HepG2 (cell line): ENCODE data around the gene CD151. TPM values are rescaled to one million over a fixed set of nuclear protein-coding genes. Genes with fewer than 3 reads are reported as not detected.

Experiments used
- ATAC-seq: fragments of 200-7000 bp; cut with Tn5 transposase; 3 replicates; pipeline ENCODE4 v1.9.1; 2020; ENCODE audit warnings: mild to moderate bottlenecking, moderate library complexity
- BruUV-seq: library from RNA; stranded (reverse); fragments of 400-500 nt; replicated peaks from 2 replicates; lab custom pipeline; 2021; lab: Mats Ljungman, UMichigan
- CTCF ChIA-PET: fragments of 300-600 bp; formaldehyde crosslinking; extraction: SDS; loops from one replicate; lab custom pipeline; 2021; ENCODE audit warnings: low total read pairs, inconsistent platforms, low intra/inter-chr PET ratio; lab: Yijun Ruan, JAX
- POLR2A ChIA-PET: fragments of 350-600 bp; sonication (Branson Sonifier 250); formaldehyde crosslinking; loops from one replicate; lab custom pipeline; 2020; ENCODE audit warnings: antibody characterized with exemption, inconsistent platforms; lab: Yijun Ruan, JAX
- DNase-seq: peaks from one replicate; pipeline ENCODE4 v3.0.0-alpha.2; 2015; ENCODE audit warnings: low spot score
- FAIRE-seq: peaks from 3 replicates; lab custom pipeline; 2011; peaks lifted over from hg19 to GRCh38; lab: Jason Lieb, UNC
- H2AFZ ChIP-seq: one replicate; pipeline ENCODE4 v1.6.1; 2011; ENCODE audit warnings: low read length, inconsistent platforms
- H3K27ac ChIP-seq: fragments of 300-600 bp; 3 replicates; pipeline ENCODE4 v1.8.0; 2011; ENCODE audit warnings: mixed run types, mild to moderate bottlenecking, mixed read lengths, low read length, inconsistent platforms; ENCODE audit not compliant: insufficient read depth; ENCODE audit errors: extremely low read length
- H3K27me3 ChIP-seq, 2 experiments: fragments of 200-600 bp in 1 of 2; 2 replicates in 1 of 2; 3 replicates in 1 of 2; pipeline versions ENCODE4 v1.6.0 to v1.8.0; 2011; ENCODE audit warnings: low read length in 2 of 2, mild to moderate bottlenecking in 2 of 2, moderate library complexity in 2 of 2, inconsistent platforms in 1 of 2; ENCODE audit not compliant: insufficient read depth in 2 of 2, control insufficient read depth in 1 of 2
- H3K36me3 ChIP-seq, 2 experiments: fragments of 200-600 bp in 1 of 2; replicated peaks in 1 of 2; 2 replicates in 1 of 2; 3 replicates in 1 of 2; pipeline versions ENCODE4 v1.5.1 to v1.8.0; 2011; ENCODE audit warnings: low read length in 2 of 2, inconsistent platforms in 1 of 2; ENCODE audit not compliant: insufficient read depth in 2 of 2, control insufficient read depth in 1 of 2
- H3K4me1 ChIP-seq: 2 replicates; pipeline ENCODE4 v1.5.1; 2012; ENCODE audit warnings: low read length, inconsistent platforms; ENCODE audit not compliant: insufficient read depth
- H3K4me2 ChIP-seq: 2 replicates; pipeline ENCODE4 v1.6.0; 2011; ENCODE audit warnings: low read depth, low read length, inconsistent platforms
- H3K4me3 ChIP-seq, 3 experiments: fragments of 200-600 bp in 1 of 3; sonication (generic), shearing (Covaris generic) in 1 of 3; replicated peaks in 1 of 3; 2 replicates each; pipeline ENCODE4 v1.5.1; 2011 to 2016; ENCODE audit warnings: low read length in 3 of 3, inconsistent platforms in 2 of 3, low read depth in 2 of 3, mild to moderate bottlenecking in 2 of 3, control low read depth in 1 of 3, mixed read lengths in 1 of 3; ENCODE audit not compliant: insufficient read depth in 1 of 3
- H3K79me2 ChIP-seq: one replicate; pipeline ENCODE4 v1.6.1; 2011; ENCODE audit warnings: low read length, inconsistent platforms; ENCODE audit not compliant: insufficient read depth
- H3K9ac ChIP-seq: 2 replicates; pipeline ENCODE4 v1.6.0; 2011; ENCODE audit warnings: mild to moderate bottlenecking, low read depth, low read length, inconsistent platforms; ENCODE audit not compliant: insufficient read depth
- H3K9me3 ChIP-seq: 2 replicates; pipeline ENCODE4 v1.5.1; 2012; ENCODE audit warnings: mild to moderate bottlenecking, low read length
- H4K20me1 ChIP-seq: 2 replicates; pipeline ENCODE4 v1.6.0; 2011; ENCODE audit warnings: inconsistent platforms, mild to moderate bottlenecking, low read length, moderate library complexity; ENCODE audit not compliant: insufficient read depth
- EEA1 ChIP-seq: sonication (generic); formaldehyde crosslinking; IDR thresholded peaks from 2 replicates; pipeline ENCODE4 v1.5.1; 2020; ENCODE audit warnings: mild to moderate bottlenecking, missing genetic modification reagents, borderline replicate concordance
- HIVEP1 ChIP-seq: sonication (generic); formaldehyde crosslinking; IDR thresholded peaks from 2 replicates; pipeline ENCODE4 v1.4.0; 2020; ENCODE audit warnings: mild to moderate bottlenecking, missing genetic modification reagents
- HNF1A ChIP-seq, 2 experiments: sonication (generic) in 1 of 2; formaldehyde crosslinking in 1 of 2; IDR thresholded peaks; 2 replicates each; pipeline versions ENCODE4 v1.4.0 to v1.6.1; 2016 to 2020; ENCODE audit warnings: borderline replicate concordance in 1 of 2, low read depth in 1 of 2, mild to moderate bottlenecking in 1 of 2, missing genetic modification reagents in 1 of 2
- HNRNPUL1 ChIP-seq: fragments of 200-400 bp; formaldehyde crosslinking; IDR thresholded peaks from 2 replicates; pipeline ENCODE4 v1.6.1; 2017; ENCODE audit warnings: low read depth, mild to moderate bottlenecking, low read length, moderate library complexity
- NPAS2 ChIP-seq: sonication (generic); formaldehyde crosslinking; IDR thresholded peaks from 2 replicates; pipeline ENCODE4 v1.8.0; 2022; ENCODE audit warnings: mild to moderate bottlenecking, missing genetic modification reagents, borderline replicate concordance
- RFX1 ChIP-seq: fragments of 450-650 bp; IDR thresholded peaks from 2 replicates; pipeline ENCODE4 v1.6.1; 2017
- SNAI1 ChIP-seq: sonication (generic); formaldehyde crosslinking; IDR thresholded peaks from 2 replicates; pipeline ENCODE4 v1.5.0; 2020; ENCODE audit warnings: mild to moderate bottlenecking, missing genetic modification reagents, borderline replicate concordance
- THAP8 ChIP-seq: sonication (generic); formaldehyde crosslinking; IDR thresholded peaks from 2 replicates; pipeline ENCODE4 v1.5.1; 2020; ENCODE audit warnings: missing genetic modification reagents, mild to moderate bottlenecking, borderline replicate concordance
- ZMAT3 ChIP-seq: sonication (generic); formaldehyde crosslinking; conservative IDR thresholded peaks from 2 replicates; pipeline ENCODE4 v1.7.0; 2021; ENCODE audit warnings: missing genetic modification reagents
- ZNF224 ChIP-seq: sonication (generic); formaldehyde crosslinking; IDR thresholded peaks from 2 replicates; pipeline ENCODE4 v1.5.0; 2020; ENCODE audit warnings: mild to moderate bottlenecking, missing genetic modification reagents
- ZNF225 ChIP-seq: sonication (generic); formaldehyde crosslinking; IDR thresholded peaks from 2 replicates; pipeline ENCODE4 v1.4.0; 2020; ENCODE audit warnings: mild to moderate bottlenecking, missing genetic modification reagents
- ZNF230 ChIP-seq: sonication (generic); formaldehyde crosslinking; IDR thresholded peaks from 2 replicates; pipeline ENCODE4 v1.4.0; 2020; ENCODE audit warnings: mild to moderate bottlenecking, missing genetic modification reagents
- ZNF263 ChIP-seq: sonication (generic); formaldehyde crosslinking; IDR thresholded peaks from 2 replicates; pipeline ENCODE4 v1.4.0; 2020; ENCODE audit warnings: missing genetic modification reagents
- ZNF264 ChIP-seq: sonication (generic); formaldehyde crosslinking; IDR thresholded peaks from 2 replicates; pipeline ENCODE4 v1.4.0; 2020; ENCODE audit warnings: missing genetic modification reagents
- ZNF343 ChIP-seq: sonication (generic); formaldehyde crosslinking; IDR thresholded peaks from 2 replicates; pipeline ENCODE4 v1.4.0; 2020; ENCODE audit warnings: mild to moderate bottlenecking, missing genetic modification reagents
- ZNF607 ChIP-seq: sonication (generic); formaldehyde crosslinking; IDR thresholded peaks from 2 replicates; pipeline ENCODE4 v1.5.1; 2020; ENCODE audit warnings: missing genetic modification reagents, mild to moderate bottlenecking, borderline replicate concordance
- ZSCAN20 ChIP-seq: sonication (generic); formaldehyde crosslinking; IDR thresholded peaks from 2 replicates; pipeline ENCODE4 v1.4.0; 2020; ENCODE audit warnings: missing genetic modification reagents, mild to moderate bottlenecking, borderline replicate concordance
- ZSCAN25 ChIP-seq: sonication (generic); formaldehyde crosslinking; IDR thresholded peaks from 2 replicates; pipeline ENCODE4 v1.8.0; 2022; ENCODE audit warnings: mild to moderate bottlenecking, missing genetic modification reagents
- ZSCAN31 ChIP-seq: sonication (generic); formaldehyde crosslinking; IDR thresholded peaks from 2 replicates; pipeline ENCODE4 v1.5.0; 2020; ENCODE audit warnings: low read depth, mild to moderate bottlenecking, missing genetic modification reagents
- WGBS: methylation state at CpG from one replicate; pipeline ENCODE4 v1.1.6; 2017; ENCODE audit warnings: low lambda C conversion rate; 5-methylcytosine and 5-hydroxymethylcytosine counted together
- in situ Hi-C: cut with HindIII; loops from 2 replicates; pipeline ENCODE4 v1.10.0; 2017; ENCODE audit warnings: low pct_unique_long_range_greater_than_20kb; ENCODE audit not compliant: extremely low pct_ligation_motif_present
- intact Hi-C: fragments of 100-400 bp; cut with micrococcal nuclease; formaldehyde crosslinking; loops from one replicate; pipeline ENCODE4 v1.10.0; 2022; ENCODE audit not compliant: unreplicated experiment
- polyA plus RNA-seq, 8 experiments: library from polyadenylated mRNA; depleted of rRNA in 3 of 8; stranded (reverse) in 7 of 8; unstranded in 1 of 8; fragments of >200 nt; fragmentation: Illumina TruSeq in 4 of 8; extraction: Trizol in 4 of 8; gene quantifications; 2 replicates each; pipeline versions ENCODE4 v1.2.1 to v1.2.3, GENCODE V29; 2011 to 2016; ENCODE audit warnings: low read depth in 4 of 8, missing spikeins in 1 of 8, mixed read lengths in 1 of 8; ENCODE audit not compliant: insufficient read depth in 1 of 8
- total RNA-seq, 5 experiments: library from RNA; depleted of rRNA; stranded (reverse); fragments of >200 nt; fragmentation: Illumina TruSeq; extraction: Trizol; gene quantifications; 2 replicates each; pipeline ENCODE4 v1.2.3, GENCODE V29; 2016; ENCODE audit warnings: low read depth in 1 of 5

The CD151 gene
- total and polyA plus RNA-seq, 2 of the 13 experiments (the other 11 are each of a cell fraction or from before 2014, with no cell fraction given): 125 to 197 TPM

GRCh38 chr11:827146-827896, 5.4 kb upstream of the CD151 start (continued):
- TF ChIP-seq ZNF263 (CRISPR knock-in tag) (no peak), ZNF343 (CRISPR knock-in tag) (peak; percentile 76; the same call in 1 of the 2 replicates), HIVEP1 (peak; percentile 90), ZSCAN20 (0 out of 2 replicates have a peak, but pooled peaks have one; percentile 26), ZSCAN31 (no peak), SNAI1 (no peak), THAP8 (CRISPR knock-in tag) (no peak)

GRCh38 chr11:827897-828192, 4.9 kb upstream of the CD151 start, which contains the start of gene CRACR2B:
TSS of gene CRACR2B (plus strand) at chr11:827919. CDS start at chr11:828608, 689 bp downstream.
- H4K20me1 ChIP-seq: no peaks in the 10 kb centered on the region
- CTCF ChIA-PET: no interaction called here
- in situ Hi-C loops: no loop called here
- no TSS peak for BruUV-seq
- FAIRE-seq (no peak), DNase-seq (no peak), ATAC-seq (peak; percentile 7)
- POLR2A ChIA-PET: interaction anchor here (1.8 to 16.1 kb wide), 3 partner anchors 9 to 19 kb away, joined by 9 to 264 read pairs (median 141); partner anchors contain the start of genes PNPLA2, POLR2L, RPLP2 and TSPAN4
- intact Hi-C loops: no loop called here
- peaks cover 1 to 12% of the 10 kb centered on the region in 2 experiments; a peak in 2 of 5 replicates for H3K36me3 ChIP-seq
- no peak within 1 kb of the TSS for H2AFZ ChIP-seq
- peak within 1 kb of the TSS; percentile 91 for H3K4me2 ChIP-seq
- 0% methylated on average over 1 of the region's 5 CpGs for WGBS
- peak within 1 kb of the TSS; percentile 69 to 83 (median 80) for H3K4me3 ChIP-seq
- no peaks in the 10 kb centered on the region for H3K9me3 ChIP-seq
- H3K79me2 ChIP-seq: no peaks in the 10 kb centered on the region
- peaks cover 70% of the 10 kb centered on the region for H3K4me1 ChIP-seq
- H3K27ac ChIP-seq: peak within 1 kb of the TSS; percentile 77
- H3K9ac ChIP-seq: peak within 1 kb of the TSS; percentile 74
- no peaks in the 10 kb centered on the region for H3K27me3 ChIP-seq
- TF ChIP-seq NPAS2 (CRISPR knock-in tag): 0 out of 2 replicates have a peak, but pooled peaks have one; percentile 32
- no peak for TF ChIP-seq ZNF264 (CRISPR knock-in tag)
- TF ChIP-seq ZNF230: 0 out of 2 replicates have a peak, but pooled peaks have one; percentile 52
- TF ChIP-seq HNF1A (IDR thresholded peaks at IDR 0.05; ENCODE audit: low read depth): no peak
- 0 out of 2 replicates have a peak, but pooled peaks have one; percentile 21 for TF ChIP-seq HNF1A (CRISPR knock-in tag; IDR thresholded peaks at IDR 0.05; ENCODE audit: borderline replicate concordance)
- TF ChIP-seq ZNF607 (CRISPR knock-in tag): no peak
- 0 out of 2 replicates have a peak, but pooled peaks have one; percentile 12 for TF ChIP-seq ZNF224 (CRISPR knock-in tag)
- 0 out of 2 replicates have a peak, but pooled peaks have one; percentile 14 for TF ChIP-seq ZNF225 (CRISPR knock-in tag)
- TF ChIP-seq EEA1 (CRISPR knock-in tag): 0 out of 2 replicates have a peak, but pooled peaks have one; percentile 4
- TF ChIP-seq HNRNPUL1: no peak
- TF ChIP-seq ZSCAN25 (CRISPR knock-in tag): 0 out of 2 replicates have a peak, but pooled peaks have one; percentile 41
- TF ChIP-seq RFX1: no peak
- 0 out of 2 replicates have a peak, but pooled peaks have one; percentile 22 for TF ChIP-seq ZMAT3 (CRISPR knock-in tag)
